ENCODE data around the gene STAM.

DNA sequence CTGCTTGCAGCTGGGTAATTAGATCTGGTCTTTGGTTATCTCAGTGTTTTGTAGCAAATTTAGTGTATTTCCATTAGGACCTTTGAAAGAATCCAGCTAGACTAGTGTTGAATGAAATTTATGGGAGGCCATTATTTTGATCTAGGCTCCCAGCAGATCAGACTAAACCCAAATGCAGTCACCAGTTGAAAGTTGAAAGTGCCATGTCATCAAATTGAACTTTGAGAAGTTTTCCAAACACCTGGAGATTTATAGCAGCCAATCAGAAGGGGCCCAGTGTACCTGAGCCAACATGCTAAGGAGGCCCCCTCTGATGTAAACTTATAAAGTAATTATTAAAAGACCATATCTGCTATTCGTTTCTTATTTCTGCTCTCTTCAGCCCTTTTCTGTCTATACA lies 96.7 kb downstream of the STAM start:
- no peak for TF ChIP-seq POLR2A (IDR thresholded peaks at IDR 0.05)
- no peak for TF ChIP-seq EP300 (IDR thresholded peaks at IDR 0.05)
